Measurements from ENCODE around the gene DDX60.
"Not testable (repeated sequence)": the region's sequence is repeated elsewhere in the genome, so short reads cannot be mapped to it uniquely, and the experiment has no call there.

DDX60 gene

DNA sequence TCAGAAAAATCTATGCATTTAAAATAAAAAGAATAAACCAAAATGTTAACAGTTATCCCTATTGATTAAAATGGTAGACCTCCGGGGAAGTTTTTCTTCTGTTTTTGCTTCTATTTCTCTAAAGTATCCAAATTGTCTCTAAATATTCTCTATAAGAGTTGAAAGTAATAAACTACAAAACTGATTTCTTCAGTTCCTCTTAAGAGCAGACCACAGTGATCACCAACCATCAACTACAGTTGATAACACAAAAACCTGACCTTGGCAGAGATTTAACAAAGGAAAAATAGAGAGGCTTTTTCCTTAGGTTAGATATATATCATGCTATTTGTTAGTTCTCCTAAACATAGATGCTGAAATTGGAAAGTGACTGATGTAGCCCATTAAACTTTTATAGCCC, 27.3 kb downstream of the DDX60 start:
- no peak for DNase-seq (ENCODE audit: low spot score)

DNA sequence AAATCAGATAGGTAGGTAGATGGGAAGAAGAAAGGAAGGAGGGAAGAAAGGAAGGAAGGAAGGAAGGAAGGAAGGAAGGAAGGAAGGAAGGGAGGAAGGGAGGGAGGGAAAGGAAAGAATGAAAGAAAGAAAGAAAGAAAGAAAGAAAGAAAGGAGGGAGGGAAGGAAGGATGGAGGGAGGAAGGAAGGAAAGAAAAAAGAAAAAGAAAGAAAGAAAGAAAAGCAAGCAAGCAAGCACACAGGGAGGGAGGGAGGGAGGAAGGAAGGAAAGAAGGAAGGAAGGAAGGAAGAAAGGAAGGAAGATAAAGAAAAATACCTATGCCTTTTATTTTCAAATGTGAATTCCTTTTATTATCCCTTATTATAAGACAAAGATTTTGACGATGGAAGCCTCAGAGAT, 32.7 kb downstream of the DDX60 start:
- not testable (repeated sequence) for DNase-seq (ENCODE audit: low spot score)

DNA sequence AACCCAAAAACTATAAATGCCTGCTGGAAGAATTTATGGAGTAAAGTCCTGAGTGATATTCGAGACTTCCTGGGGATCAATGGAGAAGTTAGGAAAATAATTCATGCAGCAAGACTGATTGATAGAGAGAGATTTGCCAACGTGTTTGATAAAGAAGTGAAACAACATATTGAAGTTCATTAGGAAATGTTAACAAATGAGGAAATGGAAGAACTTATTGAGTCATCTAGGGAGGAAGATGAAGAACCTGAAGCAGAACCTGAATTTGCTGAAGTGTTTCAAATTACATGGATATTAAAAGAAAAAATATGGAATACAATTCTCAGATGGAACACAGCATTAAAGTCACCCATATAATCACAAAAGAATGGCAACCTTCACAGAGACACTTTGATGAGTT, 39.0 kb downstream of the DDX60 start:
- DNase-seq (ENCODE audit: low spot score) = no peak

DNA sequence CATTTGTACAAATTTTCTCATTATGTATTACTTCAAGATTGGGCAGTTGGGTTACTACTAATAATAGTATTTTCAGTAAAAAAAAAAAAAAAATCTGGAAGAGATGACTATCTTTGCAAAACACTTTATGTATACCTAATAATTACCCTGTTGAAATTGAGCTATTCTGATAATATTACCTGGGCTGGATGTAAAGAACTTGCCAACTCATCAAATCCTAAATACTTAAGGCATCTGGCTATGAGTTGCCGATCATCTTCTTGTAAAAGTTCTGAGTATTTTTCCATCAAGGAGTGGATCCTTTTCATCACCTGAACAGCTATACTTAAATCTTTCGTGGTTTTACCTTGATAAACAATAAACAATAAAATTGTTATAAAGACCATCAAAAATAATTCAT, 42.7 kb downstream of the DDX60 start:
- no peak for DNase-seq (ENCODE audit: low spot score)

DNA sequence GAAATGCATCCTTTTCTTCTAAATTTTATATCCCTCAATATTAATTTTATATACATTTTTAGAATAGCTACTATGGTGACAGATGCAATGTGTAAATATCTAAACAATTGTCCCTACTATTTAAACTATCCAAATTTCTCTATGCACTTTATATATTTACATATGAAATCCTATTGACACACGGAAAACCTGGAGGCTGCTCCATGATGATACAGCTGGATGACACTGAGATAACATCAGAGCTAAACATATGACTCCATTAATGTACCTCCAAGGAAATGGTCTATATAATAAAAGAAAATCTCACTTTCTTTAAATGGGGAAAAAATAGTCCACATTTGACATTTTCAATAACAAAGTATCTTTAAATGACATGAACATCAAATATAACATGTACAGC, 43.7 kb downstream of the DDX60 start:
- DNase-seq (ENCODE audit: low spot score) = no peak

DNA sequence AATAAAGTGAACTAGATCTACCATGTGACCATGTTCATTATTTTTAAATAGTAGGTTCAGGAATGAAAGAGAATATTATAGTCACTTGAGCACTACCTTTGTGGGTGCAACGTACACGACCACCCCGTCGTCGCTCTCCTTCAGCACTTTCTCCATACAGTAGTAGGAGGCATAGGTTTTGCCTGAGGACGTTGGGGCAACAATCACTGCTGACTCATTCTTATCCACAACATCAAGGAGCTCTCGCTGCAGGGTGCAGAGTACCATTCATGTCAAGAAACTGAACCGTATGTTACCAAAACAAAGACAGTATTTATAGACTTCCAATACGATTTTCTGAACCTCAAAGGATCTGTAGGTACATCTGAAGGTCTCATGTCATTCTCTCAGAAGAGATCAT, 44.7 kb downstream of the DDX60 start:
- DNase-seq (ENCODE audit: low spot score) = no peak

DNA sequence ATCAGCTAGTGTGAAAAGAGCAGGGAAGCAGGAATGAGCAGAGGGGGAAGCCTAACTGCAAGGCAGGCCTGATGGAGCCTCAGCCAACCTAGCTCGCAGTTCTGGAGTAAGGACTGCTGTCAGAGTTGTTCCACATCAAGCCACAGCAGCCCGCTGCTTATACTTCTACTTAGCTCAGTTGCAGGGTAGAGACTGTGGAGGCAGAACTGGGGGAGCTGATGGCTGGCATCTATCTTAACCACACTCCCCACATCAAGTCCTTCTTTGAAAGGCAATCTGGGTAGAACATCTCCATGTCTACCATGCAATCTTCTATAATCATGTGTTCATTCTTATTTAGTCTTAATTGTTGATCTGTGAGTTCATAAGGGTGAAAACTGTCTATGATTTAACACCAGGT, 46.1 kb downstream of the DDX60 start:
- DNase-seq (ENCODE audit: low spot score) = no peak

DNA sequence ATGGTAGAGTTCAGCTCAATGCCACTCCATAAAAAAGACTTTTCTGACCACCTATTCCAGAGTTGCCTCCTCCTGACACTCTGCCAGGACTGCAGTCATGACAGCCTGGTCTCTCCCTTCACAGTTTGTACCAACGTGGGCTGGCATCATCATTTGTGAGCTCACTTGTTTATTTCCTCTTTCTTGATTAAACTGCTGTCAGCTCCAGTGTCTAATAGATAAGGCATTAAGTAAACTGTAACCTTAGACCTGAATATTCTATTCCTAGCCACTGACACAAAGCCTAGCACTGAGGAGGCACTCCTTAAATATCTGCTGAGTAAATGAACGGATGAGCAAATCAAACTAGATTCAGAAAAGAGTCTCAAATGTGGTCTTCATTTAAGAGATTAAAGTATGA, 48.7 kb downstream of the DDX60 start:
- DNase-seq (ENCODE audit: low spot score) = no peak

DNA sequence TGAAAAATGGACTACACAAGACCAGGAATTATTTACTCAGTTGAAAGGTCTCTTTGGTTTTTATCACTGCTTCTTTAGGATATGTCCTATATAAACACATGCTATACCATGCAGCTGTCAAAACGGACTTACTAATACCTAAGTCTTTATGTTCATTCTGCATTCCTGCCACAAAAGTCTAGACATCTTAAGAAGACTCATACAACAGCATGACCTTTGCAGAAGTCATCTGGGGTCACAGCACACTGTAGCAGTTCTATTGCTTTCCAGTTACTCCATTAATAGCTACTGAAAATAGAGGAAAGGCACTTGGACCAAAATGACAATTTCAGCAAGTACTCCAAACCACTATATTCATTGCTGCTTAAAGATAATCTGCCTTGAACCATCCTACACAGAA, 53.2 kb downstream of the DDX60 start:
- DNase-seq (ENCODE audit: low spot score) = no peak

DNA sequence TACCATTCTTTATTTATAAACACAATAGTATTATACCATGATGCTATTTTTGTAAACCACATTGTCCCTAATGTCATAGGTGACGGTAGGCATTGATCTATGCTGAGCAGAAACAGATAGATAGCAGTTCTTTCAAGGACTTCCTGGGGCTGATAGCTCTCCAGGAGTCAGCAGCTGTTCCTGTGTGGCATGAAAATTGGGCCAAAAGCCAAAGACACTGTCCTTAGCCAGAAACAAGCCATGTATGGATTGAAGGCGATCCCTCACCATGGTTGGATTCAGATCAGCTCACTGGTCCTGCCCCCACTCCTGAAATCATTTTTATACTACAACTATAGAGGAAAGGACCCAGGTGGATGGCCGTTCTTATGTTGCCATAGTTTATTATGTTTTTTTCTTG, 53.6 kb downstream of the DDX60 start:
- no peak for DNase-seq (ENCODE audit: low spot score)

DNA sequence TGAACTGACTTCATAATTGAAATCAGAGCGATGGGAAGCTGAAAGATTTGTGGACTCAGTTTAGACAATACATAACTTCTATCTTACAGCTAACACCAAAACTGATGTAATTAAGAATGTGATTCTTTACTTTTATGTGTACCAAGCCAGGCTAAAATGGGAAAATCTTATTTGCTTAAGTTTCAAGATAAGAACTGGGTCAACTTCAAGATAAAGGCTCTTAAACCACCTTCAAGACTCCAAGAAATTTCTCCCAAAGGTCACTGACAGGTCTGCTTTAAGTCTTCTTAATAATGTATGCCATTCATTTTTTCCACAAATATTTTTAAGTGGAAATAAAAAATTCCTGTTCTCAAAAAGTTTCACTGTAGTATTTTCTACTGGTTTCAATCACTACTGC, 55.5 kb downstream of the DDX60 start:
- no peak for DNase-seq (ENCODE audit: low spot score)

DNA sequence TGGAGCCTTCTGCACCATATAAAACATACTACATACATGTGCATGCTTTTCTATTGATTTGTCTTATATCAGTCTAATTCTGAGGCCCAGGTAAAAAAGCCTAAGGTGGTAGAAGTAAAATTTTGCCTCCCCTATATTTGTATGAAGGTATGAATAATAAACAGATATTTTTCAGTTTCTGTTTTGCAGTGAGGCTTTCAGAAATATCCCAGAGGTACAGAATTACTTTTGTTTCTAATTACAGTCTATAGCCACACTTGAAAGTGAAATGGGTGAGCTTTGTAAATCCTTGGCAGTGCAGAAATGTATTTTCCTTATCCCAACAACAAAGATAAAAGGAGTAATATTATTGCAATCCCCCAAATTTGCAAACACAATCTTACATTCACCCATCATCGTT, 59.5 kb downstream of the DDX60 start:
- DNase-seq (ENCODE audit: low spot score) = no peak

DNA sequence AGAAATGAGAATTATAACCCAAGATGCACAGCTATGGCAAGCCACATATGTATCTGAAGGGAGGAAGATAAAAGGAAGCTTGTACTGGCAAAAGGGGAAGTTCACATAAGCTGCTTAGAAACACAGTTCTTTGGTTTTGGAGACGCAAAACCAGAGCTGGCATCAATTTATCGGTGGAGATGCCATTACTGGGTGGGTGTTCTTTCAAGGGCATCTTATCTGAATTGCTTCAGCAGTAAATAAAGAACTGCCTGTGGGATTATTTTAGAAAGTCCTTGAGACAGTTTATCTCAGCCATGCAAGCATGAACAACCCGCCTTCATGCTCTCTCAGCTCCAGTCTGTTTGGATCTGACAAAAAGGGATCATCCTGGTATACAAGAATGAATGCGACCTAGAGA, 60.8 kb downstream of the DDX60 start:
- DNase-seq (ENCODE audit: low spot score) = no peak

DNA sequence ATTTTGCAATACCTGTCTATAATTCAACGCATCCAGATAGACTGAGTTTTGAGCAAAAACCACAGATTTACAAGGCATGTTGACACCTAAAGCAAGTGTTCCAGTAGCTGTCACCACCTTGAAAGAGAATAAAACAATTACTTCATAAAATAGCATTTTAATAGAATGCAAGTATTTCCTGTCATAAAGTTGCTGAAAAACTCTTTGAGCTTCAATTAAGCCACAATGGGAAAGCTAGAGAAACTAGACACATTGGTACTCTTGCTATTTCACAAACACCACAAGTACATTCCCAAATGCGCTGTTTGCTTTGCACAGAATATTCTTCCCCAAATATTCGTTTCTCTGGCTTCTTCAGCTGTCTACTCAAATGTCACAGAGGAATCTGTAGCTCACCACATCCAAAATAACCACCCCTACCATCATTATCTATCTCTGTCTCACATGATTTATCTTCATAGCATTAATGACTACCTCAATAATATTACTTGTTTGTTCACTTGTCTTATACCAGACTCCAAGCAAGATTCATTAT, 70.3 kb downstream of the DDX60 start:
- no peak for DNase-seq (ENCODE audit: low spot score)

DNA sequence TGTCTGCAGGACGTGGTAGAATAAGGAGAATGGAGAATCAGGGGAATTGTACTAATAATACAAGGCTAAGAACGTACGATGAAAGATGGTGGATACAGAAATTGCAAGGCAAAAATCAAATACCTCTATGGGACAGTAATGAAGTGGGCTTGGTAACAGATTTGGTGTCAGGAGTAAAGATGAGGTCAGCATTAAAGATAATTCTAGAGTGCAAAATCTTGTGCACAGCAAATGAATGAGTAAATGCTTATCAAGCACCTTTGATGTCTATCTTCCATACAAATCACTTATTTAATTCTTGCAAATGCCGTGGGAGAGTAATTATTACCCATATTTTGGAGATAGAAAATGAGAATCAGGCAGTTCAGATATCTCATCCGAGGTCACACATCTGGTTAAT, 70.9 kb downstream of the DDX60 start:
- DNase-seq (ENCODE audit: low spot score) = no peak

DNA sequence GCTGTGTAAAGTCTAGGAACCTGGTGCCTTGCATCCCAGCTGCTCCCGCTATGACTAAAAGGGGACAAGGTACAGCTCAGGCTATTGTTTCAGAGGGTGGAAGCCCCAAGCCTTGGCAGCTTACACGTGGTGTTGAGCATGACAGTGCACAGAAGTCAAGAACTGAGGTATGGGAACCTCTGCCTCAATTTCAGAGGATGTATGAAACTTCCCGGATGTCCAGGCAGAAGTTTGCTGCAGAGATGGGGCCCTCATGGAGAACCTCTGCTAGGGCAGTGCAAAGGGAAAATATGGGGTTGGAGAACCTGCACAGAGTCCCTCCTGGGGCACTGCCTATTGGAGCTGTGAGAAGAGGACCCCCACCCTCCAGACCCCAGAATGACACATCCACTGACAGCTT, 76.6 kb downstream of the DDX60 start:
- no peak for DNase-seq (ENCODE audit: low spot score)

DNA sequence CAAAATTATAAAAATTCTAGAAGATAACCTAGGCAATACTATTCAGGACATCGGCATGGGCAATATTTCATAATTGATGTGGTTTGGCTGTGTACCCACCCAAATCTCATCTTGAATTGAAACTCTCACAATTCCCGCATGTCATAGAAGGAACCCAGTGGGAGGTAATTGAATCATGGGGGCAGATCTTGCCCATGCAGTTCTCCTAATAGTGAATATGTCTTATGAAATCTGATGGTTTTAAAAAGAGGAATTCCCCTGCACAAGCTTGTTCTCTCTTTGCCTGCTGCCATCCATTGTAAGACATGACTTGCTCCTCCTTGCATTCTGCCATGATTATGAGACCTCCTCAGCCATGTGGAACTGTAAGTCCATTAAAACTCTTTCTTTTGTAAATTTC, 77.7 kb downstream of the DDX60 start:
- no peak for DNase-seq (ENCODE audit: low spot score)

DNA sequence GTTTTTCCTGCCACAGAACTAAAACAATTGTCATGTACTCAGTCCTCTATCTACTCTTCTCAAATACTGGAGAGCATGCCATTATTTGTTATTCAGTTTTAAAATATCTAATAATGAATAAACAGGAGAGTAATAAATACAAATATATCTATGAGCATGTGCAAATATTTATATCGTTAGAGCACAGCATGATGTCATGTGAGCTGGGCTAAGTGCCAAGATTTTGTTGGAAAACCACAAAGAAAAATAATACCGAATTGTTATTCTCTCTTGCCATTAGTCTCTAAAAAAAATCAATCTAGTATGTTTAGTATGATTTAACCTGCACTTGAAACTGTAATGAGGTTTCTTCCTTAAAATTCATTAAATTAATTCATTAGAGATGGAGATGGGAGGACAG, 97.3 kb downstream of the DDX60 start:
- peak; percentile 14 for DNase-seq (ENCODE audit: low spot score)

DNA sequence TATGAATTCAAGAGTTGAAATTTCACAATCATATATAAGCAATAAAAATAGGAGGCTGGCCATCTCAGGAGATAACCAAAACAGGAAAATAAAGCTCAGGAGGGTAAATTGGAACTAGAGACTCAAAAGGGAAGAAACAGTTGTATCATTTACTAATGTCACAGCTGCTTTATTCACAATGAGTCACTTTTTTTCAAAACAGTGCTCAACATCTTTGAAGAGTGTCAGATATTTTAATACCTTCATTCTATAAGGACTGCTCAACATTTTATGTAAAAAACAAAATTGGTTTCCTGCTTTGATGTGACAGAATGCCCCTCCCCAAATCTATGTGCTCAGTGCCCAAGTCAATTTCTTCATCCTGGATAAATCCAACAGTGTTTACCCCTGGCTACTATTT, 97.7 kb downstream of the DDX60 start:
- no peak for DNase-seq (ENCODE audit: low spot score)

DNA sequence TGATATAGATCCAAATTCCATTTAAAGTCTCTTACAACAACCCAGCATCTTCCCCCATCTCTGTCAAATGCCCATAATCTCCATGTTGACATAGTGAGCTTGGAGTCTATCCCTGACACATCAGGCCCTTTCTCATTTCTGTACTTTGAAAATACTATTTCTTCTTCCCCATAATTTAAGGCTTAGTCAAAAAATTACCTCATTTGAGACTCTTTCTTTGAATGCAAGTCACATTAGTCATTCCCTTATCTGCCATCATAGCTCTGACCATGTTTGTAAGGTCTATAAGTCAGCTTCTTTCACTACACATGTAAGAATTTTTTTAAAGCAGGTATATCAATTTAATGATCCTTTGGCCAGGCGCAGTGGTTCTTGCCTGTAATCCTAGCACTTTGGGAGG, 99.9 kb downstream of the DDX60 start:
- peak; percentile 23 for DNase-seq (ENCODE audit: low spot score)

DNA sequence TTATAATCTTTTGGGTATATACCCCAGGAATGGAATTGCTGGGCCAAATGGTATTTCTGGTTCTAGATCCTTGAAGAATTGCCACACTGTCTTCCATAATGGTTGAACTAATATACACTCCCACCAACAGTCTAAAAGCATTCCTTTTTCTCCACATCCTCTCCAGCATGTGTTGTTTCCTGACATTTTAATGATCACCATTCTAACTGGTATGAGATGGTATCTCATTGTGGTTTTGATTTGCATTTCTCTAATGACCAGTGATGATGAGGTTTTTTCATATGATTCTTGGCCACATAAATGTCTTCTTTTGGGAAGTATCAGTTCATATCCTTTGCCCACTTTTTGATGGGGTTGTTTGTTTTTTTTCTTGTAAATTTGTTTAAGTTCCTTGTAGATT, 105.0 kb downstream of the DDX60 start:
- not testable (repeated sequence) for DNase-seq (ENCODE audit: low spot score)

DNA sequence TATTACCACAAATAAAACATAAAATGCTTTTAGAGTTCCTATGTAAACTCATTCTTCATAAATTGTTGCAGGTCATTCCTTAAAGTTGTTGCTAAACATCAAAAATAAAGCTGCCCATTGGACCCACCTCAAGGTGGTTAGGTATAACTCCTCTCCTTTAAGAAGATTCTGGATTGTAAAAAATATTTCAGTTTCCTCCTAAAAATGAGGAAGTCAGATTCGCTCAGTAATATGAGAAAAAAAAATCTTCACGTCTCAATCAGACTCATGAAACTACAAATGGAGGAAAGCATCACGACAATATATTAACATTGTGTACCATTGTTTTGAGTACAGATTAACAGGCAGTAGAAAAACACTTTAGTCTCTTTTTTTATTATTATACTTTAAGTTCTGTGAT, 105.9 kb downstream of the DDX60 start:
- DNase-seq (ENCODE audit: low spot score) = no peak

DNA sequence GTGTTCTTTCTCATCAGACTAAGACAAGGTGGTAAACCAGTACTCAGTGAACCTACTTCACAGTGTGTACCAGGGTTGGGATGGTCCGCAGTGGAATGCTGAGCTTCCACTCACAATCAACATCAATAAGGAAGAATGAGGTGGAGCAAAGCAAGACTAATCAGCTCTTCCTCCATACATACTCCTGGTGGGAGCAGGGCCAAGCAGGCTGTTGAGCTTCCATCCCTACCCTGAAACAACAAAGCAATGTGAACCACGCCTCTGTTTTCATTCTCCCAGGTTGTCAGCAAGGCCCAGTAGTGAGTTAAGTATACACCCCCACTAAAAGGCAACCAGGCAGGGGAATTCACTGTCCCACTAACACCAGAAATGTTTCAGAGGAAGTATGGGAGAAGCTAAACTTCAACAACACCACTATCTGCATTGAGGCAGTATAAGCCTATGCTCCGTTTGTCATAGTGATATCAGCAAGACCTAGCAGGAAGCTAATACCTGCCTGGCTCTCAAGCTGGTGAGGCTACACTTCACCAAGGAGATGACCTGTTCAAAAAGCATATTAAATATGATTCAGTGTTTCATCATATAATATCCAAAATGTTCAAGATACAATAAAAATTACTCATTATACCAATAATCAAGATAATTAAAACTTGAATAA, 109.5 kb downstream of the DDX60 start:
- DNase-seq (ENCODE audit: low spot score) = no peak

DNA sequence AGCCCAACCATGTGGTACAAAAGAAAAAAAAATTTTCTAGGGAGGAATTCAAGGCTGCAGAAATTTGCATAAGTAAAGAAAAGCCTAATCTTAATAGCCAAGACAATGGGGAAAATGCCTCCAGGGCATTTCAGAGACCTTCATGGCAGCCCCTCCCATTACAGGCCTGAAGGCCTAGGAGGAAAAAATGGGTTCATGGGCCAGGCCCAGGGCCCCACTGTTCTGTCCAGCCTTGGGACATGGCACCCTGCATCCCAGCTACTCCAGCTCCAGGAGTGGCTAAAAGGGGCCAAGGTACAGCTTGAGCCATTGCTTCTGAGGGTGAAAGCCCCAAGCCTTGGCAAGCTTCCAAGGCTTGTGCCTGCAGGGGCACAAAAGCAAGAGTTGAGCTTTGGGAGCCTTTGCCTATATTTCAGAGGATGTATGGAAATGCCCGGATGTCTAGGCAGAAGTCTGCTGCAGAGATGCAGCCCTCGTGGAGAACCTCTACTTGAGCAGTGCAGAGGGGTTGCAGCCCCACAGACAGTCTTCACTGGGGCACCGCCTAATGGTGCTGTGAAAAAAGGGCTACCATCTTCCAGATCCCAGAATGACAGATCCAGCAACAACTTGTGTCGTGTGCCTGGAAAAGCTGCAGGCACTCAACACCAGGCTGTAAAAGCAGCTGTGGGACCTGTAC, 115.2 kb downstream of the DDX60 start:
- DNase-seq (ENCODE audit: low spot score) = no peak
